Activated naive CD8-positive, alpha-beta T cell treated with anti-CD3 and anti-CD28 coated beads for 36 hours (primary cell): ENCODE results near the gene CCDC148. TPM values are rescaled to one million over a fixed set of nuclear protein-coding genes. Genes with fewer than 3 reads are reported as not detected.
"Not testable (repeated sequence)": the region's sequence is repeated elsewhere in the genome, so short reads cannot be mapped to it uniquely, and the experiment has no call there.

ENCODE experiments used
- DNase-seq: peaks from one replicate; pipeline ENCODE4 v3.0.0; 2021
- H3K27ac Mint-ChIP-seq: one replicate; pipeline ENCODE4 v1.8.0; 2022; ENCODE audit warnings: mild to moderate bottlenecking, moderate library complexity, mixed read lengths
- H3K27me3 Mint-ChIP-seq: one replicate; pipeline ENCODE4 v1.8.0; 2022; ENCODE audit warnings: mild to moderate bottlenecking, mixed read lengths
- H3K36me3 Mint-ChIP-seq: one replicate; pipeline ENCODE4 v1.8.0; 2021; ENCODE audit warnings: mild to moderate bottlenecking, mixed read lengths
- H3K4me1 Mint-ChIP-seq: one replicate; pipeline ENCODE4 v1.8.0; 2021; ENCODE audit warnings: mixed read lengths
- H3K4me3 Mint-ChIP-seq: one replicate; pipeline ENCODE4 v1.8.0; 2022; ENCODE audit warnings: mild to moderate bottlenecking, moderate library complexity, mixed read lengths
- H3K9me3 Mint-ChIP-seq: one replicate; pipeline ENCODE4 v1.8.0; 2022; ENCODE audit warnings: mixed read lengths
- total RNA-seq, 2 experiments: library from RNA; stranded (reverse); gene quantifications; one replicate each; pipeline ENCODE4 v1.2.3, GENCODE V29; 2021

The CCDC148 gene
- total RNA-seq, 2 experiments from 2014 or later: not detected

- Mint-ChIP-seq H3K4me1 (peaks cover 2% of the 10 kb centered on the region), H3K27ac (no peak overlapping the region), H3K27me3 (peaks cover 14% of the 10 kb centered on the region), H3K36me3 (no peaks in the 10 kb centered on the region), H3K4me3 (no peak overlapping the region), H3K9me3 (no peaks in the 10 kb centered on the region)
- no peak for DNase-seq
Measured at GRCh38 chr2:158317642-158318041, 138.9 kb downstream of the CCDC148 start.

- H3K4me3 Mint-ChIP-seq: no peak overlapping the region
Measured at GRCh38 chr2:158315803-158316414, 140.6 kb downstream of the CCDC148 start.

DNA sequence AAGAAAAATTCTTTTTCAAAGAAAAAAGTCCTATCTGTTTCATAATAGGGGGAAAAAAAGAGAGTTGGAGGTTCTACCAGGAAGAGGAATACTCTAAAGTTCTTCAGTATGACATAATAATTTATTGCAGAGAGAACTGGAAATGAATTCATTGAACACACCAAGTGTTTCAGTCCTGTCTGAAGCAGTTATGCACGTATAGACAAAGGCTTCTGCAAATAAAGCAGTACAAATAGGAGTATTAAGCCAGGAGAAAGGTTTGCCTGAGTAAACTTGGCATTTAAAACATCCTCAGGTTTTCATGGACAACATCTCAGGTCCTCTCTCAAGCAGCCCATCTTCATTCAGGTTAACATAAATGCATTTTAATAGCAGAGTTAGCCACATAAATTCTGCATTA is 141.6 kb downstream of the CCDC148 start:
- Mint-ChIP-seq H3K27ac (no peak overlapping the region), H3K4me3 (no peak overlapping the region), H3K36me3 (no peaks in the 10 kb centered on the region), H3K4me1 (peaks cover 2% of the 10 kb centered on the region), H3K9me3 (no peaks in the 10 kb centered on the region), H3K27me3 (peaks cover 17% of the 10 kb centered on the region)
- DNase-seq: no peak

More at GRCh38 chr2:158315803-158316414, 140.6 kb downstream of the CCDC148 start:
- no peaks in the 10 kb centered on the region for H3K36me3 Mint-ChIP-seq
- H3K4me1 Mint-ChIP-seq: peaks cover 2% of the 10 kb centered on the region
- no peaks in the 10 kb centered on the region for H3K9me3 Mint-ChIP-seq
- H3K27me3 Mint-ChIP-seq: peaks cover 17% of the 10 kb centered on the region
- no peak overlapping the region for H3K27ac Mint-ChIP-seq
- DNase-seq: no peak

- H3K9me3 Mint-ChIP-seq: no peaks in the 10 kb centered on the region
- DNase-seq: no peak
- H3K4me1 Mint-ChIP-seq: peaks cover 2% of the 10 kb centered on the region
- no peak overlapping the region for H3K4me3 Mint-ChIP-seq
- H3K27me3 Mint-ChIP-seq: peaks cover 17% of the 10 kb centered on the region
- H3K27ac Mint-ChIP-seq: no peak overlapping the region
- H3K36me3 Mint-ChIP-seq: no peaks in the 10 kb centered on the region
Measured at GRCh38 chr2:158313734-158314133, 142.8 kb downstream of the CCDC148 start.

DNA sequence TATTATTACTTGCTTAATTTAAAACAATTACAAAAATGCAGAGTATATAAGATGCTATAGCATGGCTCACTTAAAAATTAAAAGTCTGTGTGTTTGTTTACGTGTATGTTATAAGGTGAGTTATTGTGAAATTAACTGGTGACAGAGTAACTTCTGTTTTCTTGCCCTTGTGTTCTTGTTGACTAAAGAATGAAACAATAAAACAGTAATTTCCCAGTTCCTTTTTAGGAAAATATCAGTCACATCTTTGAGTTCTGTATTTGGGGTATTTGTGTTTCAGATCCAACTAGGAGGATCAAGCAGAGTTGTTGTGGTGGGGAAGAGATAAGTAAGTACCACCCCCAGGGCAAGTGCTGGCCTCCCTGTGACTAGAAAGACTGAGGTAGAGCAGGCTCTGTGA is 143.6 kb downstream of the CCDC148 start:
- Mint-ChIP-seq H3K4me3 (no peak overlapping the region), H3K27me3 (peaks cover 14% of the 10 kb centered on the region), H3K4me1 (peaks cover 2% of the 10 kb centered on the region), H3K27ac (no peak overlapping the region), H3K9me3 (no peaks in the 10 kb centered on the region), H3K36me3 (no peaks in the 10 kb centered on the region)
- no peak for DNase-seq

DNA sequence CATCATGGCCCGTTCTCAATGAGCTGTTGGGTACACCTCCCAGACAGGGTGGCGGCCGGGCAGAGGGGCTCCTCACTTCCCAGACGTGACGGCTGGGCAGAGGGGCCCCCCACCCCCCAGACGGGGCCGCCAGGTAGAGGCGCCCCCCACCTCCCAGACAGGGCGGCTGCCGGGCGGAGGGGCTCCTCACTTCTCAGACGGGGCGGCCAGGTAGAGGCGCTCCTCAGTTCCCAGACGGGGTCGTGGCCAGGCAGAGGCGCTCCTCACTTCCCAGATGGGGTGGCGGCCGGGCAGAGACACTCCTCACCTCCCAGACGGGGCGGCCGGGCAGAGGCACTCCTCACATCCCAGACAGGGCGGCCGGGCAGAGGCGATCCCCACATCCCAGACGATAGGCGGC is 146.1 kb downstream of the CCDC148 start:
- not testable (repeated sequence) for H3K4me3 Mint-ChIP-seq, DNase-seq, H3K4me1 Mint-ChIP-seq, H3K27ac Mint-ChIP-seq, H3K27me3 Mint-ChIP-seq, H3K9me3 Mint-ChIP-seq, H3K36me3 Mint-ChIP-seq

DNA sequence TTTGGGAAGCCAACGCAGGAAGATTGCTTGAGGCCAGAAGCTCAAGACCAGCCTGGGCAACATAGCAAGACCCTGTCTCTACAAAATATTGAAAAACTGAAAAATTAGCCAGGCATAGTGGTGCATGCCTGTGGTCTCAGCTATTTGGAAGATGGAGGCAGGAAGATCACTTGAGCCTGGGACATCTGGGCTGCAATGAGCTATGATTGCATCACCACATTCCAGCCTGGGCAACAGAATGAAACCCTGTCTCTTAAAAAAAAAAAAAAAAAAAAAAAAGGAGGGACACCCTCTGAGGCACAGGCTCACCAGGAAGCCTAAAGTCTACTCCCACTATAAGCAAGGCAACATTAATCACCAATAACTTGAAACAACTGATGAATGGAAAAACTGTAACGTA is 151.1 kb downstream of the CCDC148 start:
- no peak for DNase-seq
- H3K27me3 Mint-ChIP-seq: no peaks in the 10 kb centered on the region
- H3K4me3 Mint-ChIP-seq: no peak overlapping the region
- H3K27ac Mint-ChIP-seq: no peak overlapping the region
- H3K9me3 Mint-ChIP-seq: no peaks in the 10 kb centered on the region
- no peaks in the 10 kb centered on the region for H3K36me3 Mint-ChIP-seq
- H3K4me1 Mint-ChIP-seq: no peaks in the 10 kb centered on the region

GRCh38 chr2:158300394-158300793 is 156.2 kb downstream of the CCDC148 start:
- H3K27me3 Mint-ChIP-seq: no peaks in the 10 kb centered on the region
- no peak overlapping the region for H3K27ac Mint-ChIP-seq
- no peak overlapping the region for H3K4me3 Mint-ChIP-seq
- H3K9me3 Mint-ChIP-seq: peaks cover 2% of the 10 kb centered on the region
- H3K36me3 Mint-ChIP-seq: no peaks in the 10 kb centered on the region
- H3K4me1 Mint-ChIP-seq: no peaks in the 10 kb centered on the region
- DNase-seq: no peak

DNA sequence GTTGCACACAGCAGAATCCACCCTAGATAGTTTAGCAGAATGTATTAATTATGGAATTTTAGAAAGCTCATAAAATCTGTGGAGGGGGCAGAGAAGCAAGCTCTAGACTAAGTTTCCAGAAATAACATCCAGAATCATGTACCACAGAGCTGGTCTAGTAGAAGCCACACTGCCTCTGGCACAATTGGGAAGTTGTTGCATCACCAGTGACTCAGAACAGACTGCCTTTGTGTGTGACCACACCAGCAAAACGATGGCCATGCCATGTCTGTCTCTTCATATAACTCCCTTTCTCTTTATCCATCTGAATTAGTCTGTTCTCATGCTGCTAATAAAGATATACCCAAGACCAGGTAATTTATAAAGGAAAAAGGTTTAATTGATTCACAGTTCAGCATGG is 158.9 kb downstream of the CCDC148 start:
- DNase-seq: no peak
- H3K4me1 Mint-ChIP-seq: no peaks in the 10 kb centered on the region
- H3K36me3 Mint-ChIP-seq: no peaks in the 10 kb centered on the region
- H3K27ac Mint-ChIP-seq: no peak overlapping the region
- H3K9me3 Mint-ChIP-seq: peaks cover 2% of the 10 kb centered on the region
- H3K4me3 Mint-ChIP-seq: no peak overlapping the region
- no peaks in the 10 kb centered on the region for H3K27me3 Mint-ChIP-seq

GRCh38 chr2:158297120-158297519 is 159.4 kb downstream of the CCDC148 start:
- Mint-ChIP-seq H3K4me3 (no peak overlapping the region), H3K9me3 (peaks cover 2% of the 10 kb centered on the region), H3K27ac (no peak overlapping the region), H3K4me1 (no peaks in the 10 kb centered on the region), H3K36me3 (no peaks in the 10 kb centered on the region), H3K27me3 (no peaks in the 10 kb centered on the region)
- DNase-seq: no peak

- DNase-seq: no peak
- H3K4me3 Mint-ChIP-seq: no peak overlapping the region
- H3K27ac Mint-ChIP-seq: no peak overlapping the region
Measured at GRCh38 chr2:158293722-158294121, 162.8 kb downstream of the CCDC148 start.

GRCh38 chr2:158291544-158292180 is 164.9 kb downstream of the CCDC148 start:
- no peak for DNase-seq
- H3K4me1 Mint-ChIP-seq: no peaks in the 10 kb centered on the region
- no peak overlapping the region for H3K4me3 Mint-ChIP-seq
- H3K27ac Mint-ChIP-seq: no peak overlapping the region
- peaks cover 1% of the 10 kb centered on the region for H3K9me3 Mint-ChIP-seq
- no peaks in the 10 kb centered on the region for H3K36me3 Mint-ChIP-seq
- H3K27me3 Mint-ChIP-seq: peaks cover 21% of the 10 kb centered on the region

More at GRCh38 chr2:158293722-158294121, 162.8 kb downstream of the CCDC148 start:
- peaks cover 4% of the 10 kb centered on the region for H3K27me3 Mint-ChIP-seq
- H3K36me3 Mint-ChIP-seq: no peaks in the 10 kb centered on the region
- no peaks in the 10 kb centered on the region for H3K4me1 Mint-ChIP-seq
- H3K9me3 Mint-ChIP-seq: no peaks in the 10 kb centered on the region

- Mint-ChIP-seq H3K36me3 (no peaks in the 10 kb centered on the region), H3K27me3 (peaks cover 21% of the 10 kb centered on the region), H3K4me3 (no peak overlapping the region), H3K9me3 (peaks cover 1% of the 10 kb centered on the region), H3K27ac (no peak overlapping the region), H3K4me1 (no peaks in the 10 kb centered on the region)
- no peak for DNase-seq
Measured at GRCh38 chr2:158290225-158290624, 166.3 kb downstream of the CCDC148 start.

- no peaks in the 10 kb centered on the region for H3K36me3 Mint-ChIP-seq
- H3K4me1 Mint-ChIP-seq: no peaks in the 10 kb centered on the region
- peaks cover 2% of the 10 kb centered on the region for H3K27me3 Mint-ChIP-seq
- H3K27ac Mint-ChIP-seq: no peak overlapping the region
- no peak overlapping the region for H3K4me3 Mint-ChIP-seq
- peaks cover 1% of the 10 kb centered on the region for H3K9me3 Mint-ChIP-seq
- DNase-seq: no peak
Measured at GRCh38 chr2:158276619-158277471, 179.7 kb downstream of the CCDC148 start.

GRCh38 chr2:158273791-158274190 is 182.8 kb downstream of the CCDC148 start:
- H3K27me3 Mint-ChIP-seq: peaks cover 8% of the 10 kb centered on the region
- H3K4me1 Mint-ChIP-seq: no peaks in the 10 kb centered on the region
- no peaks in the 10 kb centered on the region for H3K36me3 Mint-ChIP-seq
- H3K9me3 Mint-ChIP-seq: no peaks in the 10 kb centered on the region
- DNase-seq: no peak
- H3K4me3 Mint-ChIP-seq: no peak overlapping the region
- H3K27ac Mint-ChIP-seq: no peak overlapping the region
